GM23248 (cell line): ENCODE data around the gene BCAS1.

ENCODE experiments used
- EZH2 ChIP-seq: fragments of 200-600 bp; sonication (generic); IDR thresholded peaks from 2 replicates; pipeline ENCODE4 v1.6.1; 2018; ENCODE audit warnings: antibody characterized with exemption, mild to moderate bottlenecking; ENCODE audit not compliant: insufficient read depth, poor library complexity, severe bottlenecking
- EZH2phosphoT487 ChIP-seq: fragments of 200-600 bp; sonication (generic); IDR thresholded peaks from 2 replicates; pipeline ENCODE4 v1.6.1; 2018; ENCODE audit warnings: antibody characterized with exemption, moderate library complexity, mild to moderate bottlenecking, low read depth; ENCODE audit not compliant: insufficient read depth

- TF ChIP-seq EZH2 (no peak), EZH2phosphoT487 (no peak)
Measured at GRCh38 chr20:54040531-54040930, 29.9 kb downstream of the BCAS1 start.
